HEK293 (cell line): ENCODE results near the gene EXOC2.

Experiments
- ATF2 ChIP-seq: fragments of 450-650 bp; formaldehyde crosslinking; IDR thresholded peaks from 2 replicates; pipeline ENCODE4 v1.5.1; 2016; ENCODE audit warnings: missing biosample characterization, missing genetic modification characterization, low read depth
- CTCF ChIP-seq: fragments of 450-650 bp; formaldehyde crosslinking; IDR thresholded peaks from 2 replicates; pipeline ENCODE4 v1.5.1; 2016; ENCODE audit warnings: missing biosample characterization, missing genetic modification characterization
- KLF16 ChIP-seq: fragments of 450-650 bp; formaldehyde crosslinking; IDR thresholded peaks from 2 replicates; pipeline ENCODE4 v1.5.1; 2017; ENCODE audit warnings: missing biosample characterization, missing genetic modification characterization
- PBX3 ChIP-seq: sonication (generic); formaldehyde crosslinking; IDR thresholded peaks from 2 replicates; pipeline ENCODE4 v1.8.1; 2022; ENCODE audit warnings: mild to moderate bottlenecking, moderate library complexity, missing genetic modification reagents
- REST ChIP-seq: fragments of 450-650 bp; formaldehyde crosslinking; IDR thresholded peaks from 2 replicates; pipeline ENCODE4 v1.5.1; 2016; ENCODE audit warnings: missing biosample characterization, missing genetic modification characterization
- ZNF23 ChIP-seq: fragments of 450-650 bp; formaldehyde crosslinking; IDR thresholded peaks from 2 replicates; pipeline ENCODE4 v1.5.1; 2016; ENCODE audit warnings: missing biosample characterization, missing genetic modification characterization, borderline replicate concordance
- ZNF239 ChIP-seq: fragments of 450-650 bp; formaldehyde crosslinking; IDR thresholded peaks from 2 replicates; pipeline ENCODE4 v1.5.1; 2016; ENCODE audit warnings: missing biosample characterization, missing genetic modification characterization
- ZNF433 ChIP-seq: fragments of 450-650 bp; formaldehyde crosslinking; IDR thresholded peaks from 2 replicates; pipeline ENCODE4 v1.5.1; 2016; ENCODE audit warnings: missing biosample characterization, missing genetic modification characterization, low read depth
- ZNF530 ChIP-seq: fragments of 450-650 bp; formaldehyde crosslinking; IDR thresholded peaks from 2 replicates; pipeline ENCODE4 v1.5.1; 2016; ENCODE audit warnings: low read depth, missing biosample characterization, missing genetic modification characterization
- ZNF623 ChIP-seq: fragments of 450-650 bp; formaldehyde crosslinking; IDR thresholded peaks from 2 replicates; pipeline ENCODE4 v1.5.1; 2016; ENCODE audit warnings: missing biosample characterization, missing genetic modification characterization

- TF ChIP-seq ZNF623 (tag by site-specific recombination): no peak
- no peak for TF ChIP-seq ZNF23
- TF ChIP-seq KLF16 (tag by site-specific recombination): no peak
- no peak for TF ChIP-seq REST
- TF ChIP-seq CTCF: no peak
- no peak for TF ChIP-seq ATF2 (tag by site-specific recombination)
- TF ChIP-seq ZNF239 (tag by site-specific recombination): no peak
- no peak for TF ChIP-seq ZNF530 (tag by site-specific recombination)
- TF ChIP-seq ZNF433 (tag by site-specific recombination): no peak
- no peak for TF ChIP-seq PBX3 (CRISPR knock-in tag)
Measured at GRCh38 chr6:474453-475185, 218.3 kb downstream of the EXOC2 start.
